Hypothalamus (tissue), 51 donors: Measurements from ENCODE around the gene PDZD4.

Experiments
- DNase-seq, 51 donors: peaks; one replicate each; lab custom pipeline; 2025; lab: John Stamatoyannopoulos, UW

Gene PDZD4

DNA sequence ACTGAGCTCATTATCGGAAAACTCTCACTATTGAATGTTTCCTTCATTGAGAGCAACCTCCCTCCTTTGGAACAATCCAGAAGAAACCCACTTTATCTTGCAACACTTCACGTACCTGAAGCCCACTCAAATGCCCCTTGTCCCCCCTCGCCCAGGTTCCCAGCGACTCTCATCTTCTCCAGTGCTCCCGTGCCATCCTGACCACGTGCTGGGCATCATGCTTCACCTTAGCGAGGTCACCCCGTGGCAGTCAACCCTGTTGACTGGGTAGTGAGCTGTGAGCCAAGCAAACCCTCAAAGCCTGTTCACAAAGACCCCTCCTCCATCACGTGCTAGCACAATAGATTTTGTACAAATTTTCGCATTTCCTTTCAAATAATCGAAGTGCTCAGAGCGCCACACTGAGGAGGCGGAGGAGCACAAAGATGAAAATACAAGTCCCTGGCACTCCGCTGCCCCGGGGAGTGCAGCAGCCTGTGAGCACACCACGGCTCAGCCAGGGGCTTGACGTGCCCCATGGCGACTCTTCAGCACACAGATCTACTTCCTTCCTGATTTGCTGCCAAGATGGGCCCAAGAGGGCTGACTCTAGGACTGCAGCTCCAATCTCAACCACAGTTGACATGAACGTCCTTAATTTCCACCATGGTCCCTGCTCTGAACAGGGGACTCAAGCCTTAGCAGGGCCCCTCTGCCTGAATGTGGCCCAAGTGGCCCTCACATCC, 15.6 kb downstream of the PDZD4 start:
- no peak for DNase-seq

DNA sequence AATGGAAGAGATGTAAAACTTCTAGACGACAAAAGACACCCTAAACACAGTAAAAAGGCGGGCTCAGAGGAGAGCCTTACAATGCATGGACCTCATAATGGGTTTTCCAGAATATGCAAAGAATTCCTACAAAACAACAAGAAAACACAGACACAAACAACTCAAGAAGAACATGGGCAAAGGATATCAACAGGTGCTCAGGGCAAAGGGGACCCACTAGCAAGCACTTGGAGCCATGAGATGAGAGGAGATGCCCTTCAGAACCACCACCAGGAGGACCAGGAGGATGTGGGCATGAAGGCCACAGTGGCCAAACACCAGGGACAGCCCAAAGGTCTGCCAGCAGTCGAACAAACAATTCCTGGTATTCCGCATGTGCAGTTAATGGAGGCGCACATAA, 17.2 kb downstream of the PDZD4 start:
- no peak for DNase-seq

DNA sequence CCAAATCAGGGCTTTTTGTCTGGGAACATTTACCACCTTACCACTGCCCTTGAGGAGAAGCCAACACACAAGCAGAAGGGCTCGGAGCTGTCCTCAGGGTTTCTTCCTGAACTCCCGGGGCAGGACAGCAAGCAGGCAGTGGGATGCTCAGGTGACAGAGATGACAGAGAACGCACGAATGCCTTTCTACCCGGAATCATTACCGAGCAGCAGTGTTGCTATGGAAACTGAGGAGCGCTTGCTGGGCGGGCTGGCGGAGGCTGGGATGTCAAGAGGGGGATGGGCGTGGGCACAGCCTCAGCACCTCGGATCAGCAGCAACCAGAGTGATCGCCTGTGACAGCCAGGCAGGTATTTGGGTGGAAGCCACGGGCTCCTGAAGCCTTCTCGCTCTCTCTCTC, 18.1 kb downstream of the PDZD4 start:
- peak in 5 of 51 donors; percentile 4 to 23 (median 19) for DNase-seq

DNA sequence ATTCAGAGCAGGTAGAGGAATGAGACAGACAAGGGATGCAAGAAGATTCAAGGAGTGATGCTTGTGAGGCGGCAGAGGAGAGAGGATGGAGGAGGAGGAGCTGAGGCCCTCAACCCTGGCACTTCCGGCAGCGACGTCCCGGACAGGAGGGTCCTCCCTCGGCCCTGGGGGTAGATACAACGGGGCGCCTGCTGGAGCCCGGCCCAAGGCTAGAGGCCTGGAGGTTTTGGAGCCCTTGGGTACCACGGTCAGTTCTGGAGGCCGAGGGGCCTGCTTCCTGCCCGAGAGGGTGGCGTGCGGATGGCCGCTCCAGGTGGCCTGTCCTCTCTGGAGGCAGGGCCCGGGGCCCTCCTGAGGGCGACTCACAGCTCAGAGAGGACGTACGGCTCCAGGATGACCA, 22.4 kb downstream of the PDZD4 start:
- no peak for DNase-seq

- peak in 1 of 51 donors; percentile 9 for DNase-seq
These were observed 23.3 kb downstream of the PDZD4 start for GRCh38 chrX:153806999-153807575.

DNA sequence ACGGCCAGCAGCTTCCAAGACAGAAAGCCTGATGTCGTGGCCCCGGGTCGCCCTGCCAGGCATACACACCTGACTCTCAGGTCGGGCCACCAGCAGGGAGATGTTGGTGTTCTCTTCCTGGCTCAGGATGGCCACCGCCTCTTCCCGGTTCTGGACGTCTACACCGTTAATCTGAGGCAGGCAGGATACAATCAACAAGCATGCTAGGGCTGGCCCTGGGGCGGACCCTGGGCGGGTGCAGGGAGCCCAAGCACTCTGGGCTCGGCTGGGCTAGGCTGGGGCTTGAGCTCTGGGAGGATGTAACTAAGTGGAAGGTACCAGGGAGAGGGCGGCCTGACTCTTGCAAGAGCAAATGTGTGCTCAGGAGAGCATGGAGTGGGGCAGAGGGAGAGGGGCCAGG, 24.9 kb downstream of the PDZD4 start:
- DNase-seq = no peak

DNA sequence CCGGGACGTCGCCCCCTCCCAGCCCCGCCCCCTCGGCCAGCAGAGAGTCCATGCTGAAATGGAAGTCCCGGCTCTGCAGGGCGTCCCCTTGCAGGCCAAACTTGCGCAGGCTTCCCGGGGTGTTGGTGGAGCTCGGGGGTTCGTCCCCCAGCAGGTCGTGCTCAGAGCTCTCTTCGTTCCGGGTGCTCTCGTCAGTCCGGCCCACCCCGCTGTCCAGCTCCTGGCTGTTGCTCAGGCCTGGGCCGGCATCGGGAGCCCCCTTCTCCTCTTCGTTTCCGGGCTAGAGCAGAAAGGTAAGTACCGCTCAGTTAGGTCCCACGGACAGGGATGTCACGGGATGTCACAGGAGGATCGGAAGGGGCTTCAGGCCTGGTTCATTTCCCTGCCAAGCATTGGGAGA, 25.7 kb downstream of the PDZD4 start:
- no peak for DNase-seq

GRCh38 chrX:153804100-153804595, 26.2 kb downstream of the PDZD4 start:
- no peak for DNase-seq

DNA sequence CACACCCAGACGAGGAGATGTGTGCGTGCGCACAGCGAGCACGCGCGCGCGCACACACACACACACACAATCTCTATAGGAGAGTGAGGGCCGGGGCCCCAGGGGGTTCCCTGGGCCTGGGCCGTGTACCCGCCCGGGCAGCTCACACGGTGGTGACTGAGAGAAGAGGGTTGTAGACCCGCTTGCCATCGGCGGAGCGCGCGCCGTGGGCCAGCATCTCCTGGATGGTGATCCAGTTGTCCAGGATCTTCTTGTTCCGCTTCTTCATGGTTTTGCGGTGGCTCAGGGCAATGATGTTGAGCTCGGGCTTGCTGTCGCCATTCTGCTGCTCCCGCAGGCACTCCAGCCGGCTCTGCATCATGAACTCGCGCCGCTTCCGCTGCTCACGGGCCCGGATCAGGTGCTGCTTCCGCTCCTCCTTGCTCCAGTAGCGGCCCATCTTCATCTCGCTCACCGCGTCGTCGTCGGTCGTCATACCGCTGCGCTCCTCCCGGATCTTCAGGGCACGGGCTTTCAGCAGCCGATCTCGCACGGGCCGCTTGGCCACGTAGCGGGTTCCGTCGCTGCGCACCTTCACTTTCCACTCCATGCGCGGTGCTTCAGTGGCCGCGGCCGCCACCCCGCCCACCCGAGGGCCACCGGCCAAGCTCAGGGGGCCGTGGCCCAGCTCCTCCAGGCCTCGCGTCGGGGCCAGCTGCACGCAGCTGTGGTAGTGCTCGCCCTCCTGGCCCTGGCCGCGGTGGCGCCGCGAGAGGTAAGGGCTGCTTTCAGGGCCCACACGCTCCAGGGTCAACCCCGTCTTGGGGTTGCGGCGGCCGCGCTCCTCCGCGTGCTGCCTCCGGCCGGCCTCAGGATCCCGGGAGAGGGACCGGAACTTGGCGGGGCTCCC, 26.9 kb downstream of the PDZD4 start:
- no peak for DNase-seq

GRCh38 chrX:153802513-153803045, 27.8 kb downstream of the PDZD4 start:
- no peak for DNase-seq

DNA sequence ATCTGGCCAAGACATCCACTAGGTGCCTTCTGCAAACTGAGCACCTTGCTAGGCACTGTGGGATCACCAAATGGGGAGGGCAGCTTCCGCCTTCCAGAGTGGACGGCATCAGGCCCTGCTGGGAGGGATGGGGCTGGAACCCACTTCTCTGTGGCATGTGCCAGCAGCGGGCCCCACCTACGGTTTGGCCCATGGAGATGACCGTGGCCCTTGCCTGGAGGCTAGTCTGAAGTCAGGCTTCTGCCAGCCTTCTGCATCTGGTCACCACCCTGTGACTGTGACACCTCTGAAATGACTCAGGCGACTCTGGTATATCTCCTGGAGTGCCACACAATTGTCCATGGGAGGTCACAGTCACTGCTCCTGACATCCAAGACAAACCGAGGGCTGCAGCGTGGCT, 28.7 kb downstream of the PDZD4 start:
- no peak for DNase-seq

GRCh38 chrX:153800746-153801145, 29.6 kb downstream of the PDZD4 start:
- DNase-seq = no peak

- DNase-seq = peak in 12 of 51 donors; percentile 1 to 42 (median 15)
These were observed 30.1 kb downstream of the PDZD4 start for GRCh38 chrX:153800177-153800722.

DNA sequence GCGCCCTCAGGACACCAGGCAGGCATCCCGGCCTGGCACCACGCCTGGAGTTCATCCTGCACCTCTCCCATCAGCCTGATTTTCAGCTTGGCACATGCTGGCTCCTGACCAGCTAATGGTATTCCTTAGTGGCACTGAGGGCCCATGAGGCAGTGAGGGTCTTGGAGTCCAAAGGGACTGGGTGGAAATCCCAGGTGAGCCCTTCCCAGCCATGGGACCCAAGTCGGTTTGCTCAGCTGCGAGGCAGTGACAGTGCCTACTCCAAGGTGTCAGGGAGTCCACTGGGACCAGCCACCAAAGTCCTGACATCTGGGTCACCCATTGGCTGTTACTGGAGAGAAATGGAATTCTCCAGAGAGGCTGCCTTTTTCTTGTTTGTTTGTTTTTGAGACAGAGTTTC, 31.0 kb downstream of the PDZD4 start:
- DNase-seq = no peak

DNA sequence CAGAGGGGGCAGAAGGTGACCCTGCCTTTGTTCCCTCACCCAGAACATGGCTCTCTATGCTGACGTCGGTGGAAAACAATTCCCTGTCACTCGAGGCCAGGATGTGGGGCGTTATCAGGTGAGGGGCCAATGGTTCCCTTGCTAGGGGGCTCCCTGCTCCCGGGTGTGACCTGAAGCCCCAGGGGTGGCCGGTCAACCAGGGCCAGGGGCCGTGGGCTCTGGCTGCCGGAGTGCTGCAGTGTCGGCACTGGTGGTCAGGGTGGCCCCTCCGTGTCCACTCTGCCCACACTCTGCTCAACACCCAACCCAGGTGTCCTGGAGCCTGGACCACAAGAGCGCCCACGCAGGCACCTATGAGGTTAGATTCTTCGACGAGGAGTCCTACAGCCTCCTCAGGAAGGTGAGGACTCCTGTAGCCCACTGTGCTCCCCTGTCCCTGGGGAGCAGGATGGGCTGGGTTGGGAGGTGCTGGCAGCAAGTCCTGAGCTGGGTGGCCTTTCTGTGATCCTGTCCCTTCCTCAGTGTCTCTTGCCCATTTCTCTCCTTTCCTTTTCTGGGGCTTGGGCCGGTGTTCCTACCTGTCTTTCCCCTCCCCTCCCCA, 32.8 kb downstream of the PDZD4 start:
- no peak for DNase-seq

GRCh38 chrX:153794897-153795816, 35.2 kb downstream of the PDZD4 start:
- DNase-seq = no peak

GRCh38 chrX:153794018-153794896, 36.1 kb downstream of the PDZD4 start, which contains the start of the genes IDH3G and SSR4:
IDH3G (minus strand) TSS chrX:153794375; CDS start chrX:153794326, 49 bp downstream.
SSR4 (plus strand) TSS chrX:153794668; CDS start chrX:153794688, 20 bp downstream.
- DNase-seq = peak; percentile 44 to 93 (median 87)

GRCh38 chrX:153793291-153793690, 37.1 kb downstream of the PDZD4 start:
- DNase-seq = no peak
